Activated gamma-delta T cell treated with Interleukin-2 at 50 U/mL for 16 hours (primary cell): ENCODE data around the gene SLC5A12.

Experiments used
- DNase-seq: peaks from one replicate; pipeline ENCODE4 v3.0.0-alpha.2; 2020

SLC5A12 gene

GRCh38 chr11:26719289-26719973, 2.4 kb downstream of the SLC5A12 start:
- no peak for DNase-seq

- no peak for DNase-seq
Observed at GRCh38 chr11:26717771-26718170, 4.1 kb downstream of the SLC5A12 start.

- no peak for DNase-seq
Observed at GRCh38 chr11:26715133-26715532, 6.7 kb downstream of the SLC5A12 start.

- no peak for DNase-seq
Observed at GRCh38 chr11:26712497-26712896, 9.4 kb downstream of the SLC5A12 start.

GRCh38 chr11:26710489-26710888, 11.4 kb downstream of the SLC5A12 start:
- no peak for DNase-seq

- DNase-seq, result no peak
Observed at GRCh38 chr11:26708736-26709456, 13.0 kb downstream of the SLC5A12 start.

GRCh38 chr11:26706181-26706580, 15.7 kb downstream of the SLC5A12 start:
- DNase-seq, result no peak

- no peak for DNase-seq
Observed at GRCh38 chr11:26704249-26704648, 17.6 kb downstream of the SLC5A12 start.

- DNase-seq, result no peak
Observed at GRCh38 chr11:26703411-26704191, 18.3 kb downstream of the SLC5A12 start.

GRCh38 chr11:26702406-26702805, 19.5 kb downstream of the SLC5A12 start:
- no peak for DNase-seq

GRCh38 chr11:26700574-26701235, 21.2 kb downstream of the SLC5A12 start:
- DNase-seq, result no peak

- no peak for DNase-seq
Observed at GRCh38 chr11:26698224-26698623, 23.6 kb downstream of the SLC5A12 start.

GRCh38 chr11:26696330-26696729, 25.5 kb downstream of the SLC5A12 start:
- no peak for DNase-seq

GRCh38 chr11:26688701-26689100, 33.2 kb downstream of the SLC5A12 start:
- DNase-seq, result no peak

- DNase-seq, result no peak
Observed at GRCh38 chr11:26687351-26687750, 34.5 kb downstream of the SLC5A12 start.

- no peak for DNase-seq
Observed at GRCh38 chr11:26677566-26677965, 44.3 kb downstream of the SLC5A12 start.

GRCh38 chr11:26676641-26677040, 45.2 kb downstream of the SLC5A12 start:
- DNase-seq, result no peak

GRCh38 chr11:26675233-26675928, 46.5 kb downstream of the SLC5A12 start:
- DNase-seq, result no peak

- no peak for DNase-seq
Observed at GRCh38 chr11:26665946-26666345, 55.9 kb downstream of the SLC5A12 start.

GRCh38 chr11:26665036-26665435, 56.8 kb downstream of the SLC5A12 start:
- no peak for DNase-seq

GRCh38 chr11:26662916-26663315, 58.9 kb downstream of the SLC5A12 start:
- DNase-seq, result no peak

- DNase-seq, result no peak
Observed at GRCh38 chr11:26655287-26655686, 66.6 kb downstream of the SLC5A12 start.

- DNase-seq, result no peak
Observed at GRCh38 chr11:26651916-26652315, 69.9 kb downstream of the SLC5A12 start.
